GM23338 (cell line): ENCODE data around the gene DGKD.

Experiments
- EZH2 ChIP-seq: fragments of 200-600 bp; sonication (generic); IDR thresholded peaks from one replicate; pipeline ENCODE4 v1.8.0; 2017; ENCODE audit warnings: antibody characterized with exemption, mild to moderate bottlenecking, low read depth; ENCODE audit not compliant: unreplicated experiment
- EZH2phosphoT487 ChIP-seq: fragments of 200-600 bp; sonication (generic); IDR thresholded peaks from one replicate; pipeline ENCODE4 v1.8.1; 2018; ENCODE audit warnings: antibody characterized with exemption; ENCODE audit not compliant: unreplicated experiment
- NANOG ChIP-seq: IDR thresholded peaks from 2 replicates; pipeline ENCODE4 v1.6.1; 2016; ENCODE audit warnings: antibody characterized with exemption, borderline replicate concordance
- POLR2AphosphoS5 ChIP-seq: IDR thresholded peaks from 2 replicates; pipeline ENCODE4 v1.6.1; 2016; ENCODE audit warnings: antibody characterized with exemption, low read depth
- STAT1 ChIP-seq: IDR thresholded peaks from one replicate; pipeline ENCODE4 v1.6.1; 2016; ENCODE audit warnings: antibody characterized with exemption; ENCODE audit not compliant: unreplicated experiment
- ZNF331 ChIP-seq: fragments of 250-450 bp; sonication (Bioruptor Pico); IDR thresholded peaks from 2 replicates; pipeline ENCODE4 v1.5.0; 2020; ENCODE audit warnings: low read depth, mild to moderate bottlenecking, moderate library complexity
- TF ChIP-seq, protein P1 (sequence below), 2 experiments: fragments of 200-600 bp in 1 of 2; sonication (generic) in 1 of 2; conservative IDR thresholded peaks; 2 replicates each; pipeline versions ENCODE4 v1.5.1 to v1.6.1; 2016 to 2017; ENCODE audit warnings: antibody characterized with exemption in 2 of 2, low read depth in 2 of 2, mild to moderate bottlenecking in 2 of 2, moderate library complexity in 1 of 2
- TF ChIP-seq, protein P2 (sequence below): IDR thresholded peaks from one replicate; pipeline ENCODE4 v1.6.1; 2018; ENCODE audit warnings: antibody characterized with exemption; ENCODE audit not compliant: unreplicated experiment

GRCh38 chr2:233363744-233364235 is 9.5 kb downstream of the DGKD start:
- TF ChIP-seq, protein P1, sequence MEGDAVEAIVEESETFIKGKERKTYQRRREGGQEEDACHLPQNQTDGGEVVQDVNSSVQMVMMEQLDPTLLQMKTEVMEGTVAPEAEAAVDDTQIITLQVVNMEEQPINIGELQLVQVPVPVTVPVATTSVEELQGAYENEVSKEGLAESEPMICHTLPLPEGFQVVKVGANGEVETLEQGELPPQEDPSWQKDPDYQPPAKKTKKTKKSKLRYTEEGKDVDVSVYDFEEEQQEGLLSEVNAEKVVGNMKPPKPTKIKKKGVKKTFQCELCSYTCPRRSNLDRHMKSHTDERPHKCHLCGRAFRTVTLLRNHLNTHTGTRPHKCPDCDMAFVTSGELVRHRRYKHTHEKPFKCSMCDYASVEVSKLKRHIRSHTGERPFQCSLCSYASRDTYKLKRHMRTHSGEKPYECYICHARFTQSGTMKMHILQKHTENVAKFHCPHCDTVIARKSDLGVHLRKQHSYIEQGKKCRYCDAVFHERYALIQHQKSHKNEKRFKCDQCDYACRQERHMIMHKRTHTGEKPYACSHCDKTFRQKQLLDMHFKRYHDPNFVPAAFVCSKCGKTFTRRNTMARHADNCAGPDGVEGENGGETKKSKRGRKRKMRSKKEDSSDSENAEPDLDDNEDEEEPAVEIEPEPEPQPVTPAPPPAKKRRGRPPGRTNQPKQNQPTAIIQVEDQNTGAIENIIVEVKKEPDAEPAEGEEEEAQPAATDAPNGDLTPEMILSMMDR (conservative IDR thresholded peaks at IDR 0.05; ENCODE audit: low read depth in 2 of 2), result no peak
- TF ChIP-seq STAT1, result no peak
- no peak for TF ChIP-seq POLR2AphosphoS5
- TF ChIP-seq EZH2, result no peak
- no peak for TF ChIP-seq NANOG
- TF ChIP-seq, protein P2, sequence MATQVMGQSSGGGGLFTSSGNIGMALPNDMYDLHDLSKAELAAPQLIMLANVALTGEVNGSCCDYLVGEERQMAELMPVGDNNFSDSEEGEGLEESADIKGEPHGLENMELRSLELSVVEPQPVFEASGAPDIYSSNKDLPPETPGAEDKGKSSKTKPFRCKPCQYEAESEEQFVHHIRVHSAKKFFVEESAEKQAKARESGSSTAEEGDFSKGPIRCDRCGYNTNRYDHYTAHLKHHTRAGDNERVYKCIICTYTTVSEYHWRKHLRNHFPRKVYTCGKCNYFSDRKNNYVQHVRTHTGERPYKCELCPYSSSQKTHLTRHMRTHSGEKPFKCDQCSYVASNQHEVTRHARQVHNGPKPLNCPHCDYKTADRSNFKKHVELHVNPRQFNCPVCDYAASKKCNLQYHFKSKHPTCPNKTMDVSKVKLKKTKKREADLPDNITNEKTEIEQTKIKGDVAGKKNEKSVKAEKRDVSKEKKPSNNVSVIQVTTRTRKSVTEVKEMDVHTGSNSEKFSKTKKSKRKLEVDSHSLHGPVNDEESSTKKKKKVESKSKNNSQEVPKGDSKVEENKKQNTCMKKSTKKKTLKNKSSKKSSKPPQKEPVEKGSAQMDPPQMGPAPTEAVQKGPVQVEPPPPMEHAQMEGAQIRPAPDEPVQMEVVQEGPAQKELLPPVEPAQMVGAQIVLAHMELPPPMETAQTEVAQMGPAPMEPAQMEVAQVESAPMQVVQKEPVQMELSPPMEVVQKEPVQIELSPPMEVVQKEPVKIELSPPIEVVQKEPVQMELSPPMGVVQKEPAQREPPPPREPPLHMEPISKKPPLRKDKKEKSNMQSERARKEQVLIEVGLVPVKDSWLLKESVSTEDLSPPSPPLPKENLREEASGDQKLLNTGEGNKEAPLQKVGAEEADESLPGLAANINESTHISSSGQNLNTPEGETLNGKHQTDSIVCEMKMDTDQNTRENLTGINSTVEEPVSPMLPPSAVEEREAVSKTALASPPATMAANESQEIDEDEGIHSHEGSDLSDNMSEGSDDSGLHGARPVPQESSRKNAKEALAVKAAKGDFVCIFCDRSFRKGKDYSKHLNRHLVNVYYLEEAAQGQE, result no peak
- no peak for TF ChIP-seq ZNF331 (CRISPR knock-in tag)
- no peak for TF ChIP-seq EZH2phosphoT487
